ENCODE results near the gene GSTM2.

GSTM2 gene

DNA sequence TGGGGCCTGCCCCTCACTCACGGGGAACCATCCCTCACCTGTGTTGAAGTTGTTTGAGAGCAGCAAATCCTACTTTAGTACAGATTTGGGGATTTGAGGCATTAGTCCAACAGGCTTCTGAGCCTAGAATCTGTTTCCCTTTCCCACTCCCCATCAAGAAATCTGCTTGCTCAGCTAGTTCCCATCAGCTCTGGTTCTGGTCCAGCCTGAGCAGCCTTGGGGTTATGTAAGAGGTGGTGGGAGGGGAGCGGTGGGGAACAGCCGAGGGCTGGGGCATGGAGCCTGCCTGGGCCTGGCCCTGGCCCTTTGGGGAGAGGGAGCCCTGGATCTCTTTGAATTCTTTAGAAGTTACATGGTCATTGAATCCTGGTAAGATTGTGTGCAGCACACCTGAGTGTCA is 48.3 kb downstream of the GSTM2 start:
- Histone ChIP-seq H3K36me3 (ENCODE audit: control insufficient read depth, insufficient read depth, low read length) (no peaks in the 10 kb centered on the region), H3K4me3 (ENCODE audit: low read depth, low read length) (no peak overlapping the region), H3K9ac (ENCODE audit: low read depth, low read length) (no peak overlapping the region), H3K4me1 (ENCODE audit: control insufficient read depth, insufficient read depth, low read length) (no peaks in the 10 kb centered on the region), H3K27me3 (ENCODE audit: control insufficient read depth, insufficient read depth, low read length) (no peaks in the 10 kb centered on the region), H3K9me3 (ENCODE audit: control insufficient read depth, insufficient read depth, low read length) (no peaks in the 10 kb centered on the region)

DNA sequence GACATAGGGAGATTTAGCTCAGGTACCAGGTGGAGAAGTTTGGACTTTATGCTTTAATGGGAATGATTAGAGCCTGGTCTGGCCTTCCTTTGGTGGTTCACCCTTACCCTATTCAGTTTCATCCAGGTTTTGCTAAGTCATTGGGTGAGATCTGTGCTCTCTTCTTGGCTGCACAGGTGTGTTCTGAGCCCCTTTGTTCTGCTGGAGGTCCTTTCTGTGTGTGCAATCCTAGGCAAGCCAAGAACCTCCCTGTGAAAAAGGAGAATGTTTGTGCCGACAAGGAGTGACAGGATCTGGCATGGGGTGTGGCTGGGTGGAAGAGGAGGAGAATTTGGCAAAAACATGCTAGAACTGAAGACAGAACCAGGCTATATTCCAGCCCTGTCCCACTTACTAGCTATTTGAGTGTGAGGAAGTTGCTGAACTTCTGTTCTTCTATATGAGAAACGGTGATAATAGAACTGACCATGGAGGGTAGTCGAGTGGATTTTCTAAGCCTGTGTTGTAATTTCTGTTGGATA is 48.8 kb downstream of the GSTM2 start:
- Histone ChIP-seq H3K9ac (ENCODE audit: low read depth, low read length) (no peak overlapping the region), H3K4me1 (ENCODE audit: control insufficient read depth, insufficient read depth, low read length) (no peaks in the 10 kb centered on the region), H3K36me3 (ENCODE audit: control insufficient read depth, insufficient read depth, low read length) (no peaks in the 10 kb centered on the region), H3K9me3 (ENCODE audit: control insufficient read depth, insufficient read depth, low read length) (no peaks in the 10 kb centered on the region), H3K27me3 (ENCODE audit: control insufficient read depth, insufficient read depth, low read length) (no peaks in the 10 kb centered on the region), H3K4me3 (ENCODE audit: low read depth, low read length) (no peak overlapping the region)

DNA sequence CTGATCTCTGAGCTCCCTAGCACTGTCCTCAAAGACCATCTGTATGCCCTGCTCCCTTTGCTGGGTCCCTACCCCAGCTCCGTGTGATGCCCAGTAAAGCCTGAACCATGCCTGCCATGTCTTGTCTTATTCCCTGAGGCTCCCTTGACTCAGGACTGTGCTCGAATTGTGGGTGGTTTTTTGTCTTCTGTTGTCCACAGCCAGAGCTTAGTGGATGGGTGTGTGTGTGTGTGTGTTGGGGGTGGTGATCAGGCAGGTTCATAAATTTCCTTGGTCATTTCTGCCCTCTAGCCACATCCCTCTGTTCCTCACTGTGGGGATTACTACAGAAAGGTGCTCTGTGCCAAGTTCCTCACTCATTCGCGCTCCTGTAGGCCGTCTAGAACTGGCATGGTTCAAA is 49.9 kb downstream of the GSTM2 start:
- no peaks in the 10 kb centered on the region for H3K36me3 ChIP-seq (ENCODE audit: control insufficient read depth, insufficient read depth, low read length)
- H3K9me3 ChIP-seq (ENCODE audit: control insufficient read depth, insufficient read depth, low read length): no peaks in the 10 kb centered on the region
- no peaks in the 10 kb centered on the region for H3K4me1 ChIP-seq (ENCODE audit: control insufficient read depth, insufficient read depth, low read length)
- H3K27me3 ChIP-seq (ENCODE audit: control insufficient read depth, insufficient read depth, low read length): no peaks in the 10 kb centered on the region
- H3K9ac ChIP-seq (ENCODE audit: low read depth, low read length): no peak overlapping the region
- no peak overlapping the region for H3K4me3 ChIP-seq (ENCODE audit: low read depth, low read length)

DNA sequence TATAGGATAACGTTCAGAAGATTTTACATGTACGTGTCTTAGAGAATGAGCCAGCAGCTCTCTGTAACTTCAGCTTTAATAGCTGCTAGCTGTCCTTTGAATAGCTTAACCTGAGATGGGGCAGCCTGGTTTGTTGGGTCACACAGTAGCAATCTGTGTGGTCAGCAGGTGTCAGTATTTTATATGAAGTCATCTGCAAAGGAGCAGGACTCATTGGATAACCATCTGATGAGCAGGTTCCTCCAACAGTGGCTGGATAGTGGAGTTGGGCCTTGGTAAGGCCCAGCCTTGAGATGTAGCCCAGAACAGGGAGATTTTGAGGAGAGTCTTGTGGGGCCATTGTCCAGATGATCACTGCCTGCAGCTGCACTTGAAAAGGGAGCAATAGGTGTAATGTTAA is 50.6 kb downstream of the GSTM2 start:
- H3K9me3 ChIP-seq (ENCODE audit: control insufficient read depth, insufficient read depth, low read length): no peaks in the 10 kb centered on the region
- peaks cover 2% of the 10 kb centered on the region for H3K4me1 ChIP-seq (ENCODE audit: control insufficient read depth, insufficient read depth, low read length)
- no peak overlapping the region for H3K9ac ChIP-seq (ENCODE audit: low read depth, low read length)

DNA sequence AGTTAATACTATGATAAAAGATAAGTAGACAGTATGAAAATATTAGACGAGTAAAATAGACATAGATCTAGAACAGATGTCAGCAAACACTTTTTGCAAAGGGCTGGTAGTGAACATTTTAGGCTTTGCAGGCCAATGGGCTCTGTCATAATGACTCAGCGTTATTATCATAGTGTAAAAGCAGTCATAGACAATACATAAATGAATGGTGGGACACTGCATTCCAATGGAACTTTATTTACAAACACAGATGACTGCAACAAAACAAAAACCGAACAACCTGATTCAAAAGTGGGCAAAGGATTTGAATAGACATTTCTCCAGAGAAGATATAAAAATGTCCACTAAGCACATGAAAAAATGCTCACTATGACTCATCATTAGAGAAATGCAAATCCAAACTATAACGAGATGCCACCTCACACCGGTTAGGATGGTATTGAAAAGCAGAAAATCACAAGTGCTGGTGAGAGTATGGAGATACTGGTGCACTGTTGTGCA is 51.5 kb downstream of the GSTM2 start:
- peaks cover 2% of the 10 kb centered on the region for H3K4me1 ChIP-seq (ENCODE audit: control insufficient read depth, insufficient read depth, low read length)
- no peak overlapping the region for H3K9ac ChIP-seq (ENCODE audit: low read depth, low read length)
- no peak overlapping the region for H3K4me3 ChIP-seq (ENCODE audit: low read depth, low read length)
- H3K36me3 ChIP-seq (ENCODE audit: control insufficient read depth, insufficient read depth, low read length): no peaks in the 10 kb centered on the region
- no peaks in the 10 kb centered on the region for H3K9me3 ChIP-seq (ENCODE audit: control insufficient read depth, insufficient read depth, low read length)
- no peaks in the 10 kb centered on the region for H3K27me3 ChIP-seq (ENCODE audit: control insufficient read depth, insufficient read depth, low read length)

More for the DNA sequence above, 50.6 kb downstream of the GSTM2 start:
- H3K4me3 ChIP-seq (ENCODE audit: low read depth, low read length): no peak overlapping the region
- no peaks in the 10 kb centered on the region for H3K27me3 ChIP-seq (ENCODE audit: control insufficient read depth, insufficient read depth, low read length)
- H3K36me3 ChIP-seq (ENCODE audit: control insufficient read depth, insufficient read depth, low read length): no peaks in the 10 kb centered on the region

DNA sequence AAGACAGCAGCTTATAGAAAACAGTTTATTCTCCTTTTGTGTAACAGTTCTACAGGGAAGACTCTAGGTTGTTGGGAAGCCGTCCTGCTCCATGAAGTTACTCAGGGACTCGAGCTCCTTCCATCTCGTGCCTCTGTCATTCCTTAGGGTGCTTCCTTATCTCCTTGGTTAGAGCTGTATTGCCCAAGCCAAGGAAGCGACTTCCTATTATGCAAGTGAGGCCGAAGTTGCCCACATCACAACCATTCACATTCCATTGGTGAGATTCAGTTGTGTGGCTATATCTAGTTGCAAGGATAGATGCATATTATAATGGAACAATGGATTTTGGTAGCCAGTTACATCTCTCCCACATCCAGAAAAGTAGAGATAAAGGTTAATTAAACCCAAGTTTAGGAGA is 53.2 kb downstream of the GSTM2 start:
- no peaks in the 10 kb centered on the region for H3K27me3 ChIP-seq (ENCODE audit: control insufficient read depth, insufficient read depth, low read length)
- H3K4me3 ChIP-seq (ENCODE audit: low read depth, low read length): no peak overlapping the region
- H3K36me3 ChIP-seq (ENCODE audit: control insufficient read depth, insufficient read depth, low read length): no peaks in the 10 kb centered on the region
- peaks cover 2% of the 10 kb centered on the region for H3K4me1 ChIP-seq (ENCODE audit: control insufficient read depth, insufficient read depth, low read length)
- no peaks in the 10 kb centered on the region for H3K9me3 ChIP-seq (ENCODE audit: control insufficient read depth, insufficient read depth, low read length)
- no peak overlapping the region for H3K9ac ChIP-seq (ENCODE audit: low read depth, low read length)

DNA sequence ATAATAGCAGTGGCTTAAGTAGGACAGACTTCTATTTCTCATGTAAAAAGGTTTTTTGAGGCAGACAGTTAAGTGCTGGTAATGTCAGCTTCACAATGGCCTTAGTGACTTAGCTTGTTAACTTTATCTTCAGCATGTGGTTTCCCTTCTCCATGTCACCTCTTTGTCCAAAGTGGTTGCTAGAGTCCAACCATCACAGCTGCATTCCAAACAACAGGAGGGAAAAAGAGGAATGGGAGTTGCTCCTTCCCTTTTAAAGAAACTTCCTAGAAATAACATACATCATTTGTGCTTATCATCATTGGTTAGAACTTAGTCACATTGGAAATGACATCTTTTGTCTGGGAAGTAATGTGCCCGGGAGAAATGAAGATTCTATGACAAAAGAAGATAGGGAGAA is 54.1 kb downstream of the GSTM2 start:
- H3K36me3 ChIP-seq (ENCODE audit: control insufficient read depth, insufficient read depth, low read length): no peaks in the 10 kb centered on the region
- no peaks in the 10 kb centered on the region for H3K27me3 ChIP-seq (ENCODE audit: control insufficient read depth, insufficient read depth, low read length)
- no peak overlapping the region for H3K9ac ChIP-seq (ENCODE audit: low read depth, low read length)
- no peaks in the 10 kb centered on the region for H3K9me3 ChIP-seq (ENCODE audit: control insufficient read depth, insufficient read depth, low read length)
- peaks cover 2% of the 10 kb centered on the region for H3K4me1 ChIP-seq (ENCODE audit: control insufficient read depth, insufficient read depth, low read length)
- H3K4me3 ChIP-seq (ENCODE audit: low read depth, low read length): no peak overlapping the region

DNA sequence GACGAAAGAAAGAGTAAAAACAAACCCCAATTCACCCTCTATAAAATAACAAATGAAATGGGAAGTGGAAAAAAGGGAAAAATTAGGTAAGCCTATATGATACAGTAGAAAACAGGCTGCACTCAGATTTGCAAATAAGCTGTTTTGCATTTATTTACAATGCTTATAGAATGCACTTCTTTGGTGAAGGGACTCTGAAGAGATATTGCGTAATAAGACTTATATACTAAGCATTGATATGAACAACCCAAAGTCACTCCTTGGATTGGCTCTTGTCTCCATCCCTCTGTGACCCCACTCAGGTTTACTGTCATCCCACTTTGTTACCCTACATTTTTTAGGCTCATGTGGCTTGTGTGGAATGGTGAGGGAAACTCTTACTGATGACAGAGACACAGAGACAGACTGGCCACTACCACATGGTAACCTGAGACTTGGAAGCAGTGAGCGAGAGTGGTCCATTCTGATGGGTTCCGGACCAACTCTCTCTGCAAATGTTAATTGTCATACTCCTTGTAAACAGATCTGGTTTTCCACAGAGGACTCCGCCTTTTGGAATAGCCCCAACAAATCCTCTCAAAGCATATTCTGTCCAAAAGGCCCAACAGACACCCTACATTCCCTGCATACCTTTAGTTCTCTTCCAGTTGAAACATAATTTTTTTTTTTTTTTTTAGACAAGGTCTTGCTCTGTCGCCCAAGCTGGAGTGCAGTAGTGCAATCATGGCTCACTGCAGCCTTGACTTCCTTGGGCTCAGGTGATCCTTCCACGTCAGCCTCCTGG is 55.2 kb downstream of the GSTM2 start:
- Histone ChIP-seq H3K9ac (ENCODE audit: low read depth, low read length) (no peak overlapping the region), H3K27me3 (ENCODE audit: control insufficient read depth, insufficient read depth, low read length) (no peaks in the 10 kb centered on the region), H3K9me3 (ENCODE audit: control insufficient read depth, insufficient read depth, low read length) (no peaks in the 10 kb centered on the region), H3K4me3 (ENCODE audit: low read depth, low read length) (no peak overlapping the region), H3K36me3 (ENCODE audit: control insufficient read depth, insufficient read depth, low read length) (no peaks in the 10 kb centered on the region), H3K4me1 (ENCODE audit: control insufficient read depth, insufficient read depth, low read length) (peaks cover 2% of the 10 kb centered on the region)
